AG09309 (cell line): ENCODE results near the gene FAAP100.

Experiments
- DNase-seq: peaks from one replicate; pipeline ENCODE4 v3.0.0-alpha.2; 2010; ENCODE audit warnings: low read depth
- H3K4me3 ChIP-seq: 2 replicates; pipeline ENCODE4 v1.5.1; 2011; ENCODE audit warnings: mild to moderate bottlenecking, low read depth, low read length, moderate library complexity; ENCODE audit not compliant: control insufficient read depth
- TF ChIP-seq, protein P1 (sequence below): IDR thresholded peaks from 2 replicates; pipeline ENCODE4 v1.5.1; 2011; ENCODE audit warnings: mild to moderate bottlenecking, low read depth, low read length, inconsistent platforms; ENCODE audit not compliant: insufficient read depth, control insufficient read depth; ENCODE audit errors: missing control alignments

FAAP100 gene

DNA sequence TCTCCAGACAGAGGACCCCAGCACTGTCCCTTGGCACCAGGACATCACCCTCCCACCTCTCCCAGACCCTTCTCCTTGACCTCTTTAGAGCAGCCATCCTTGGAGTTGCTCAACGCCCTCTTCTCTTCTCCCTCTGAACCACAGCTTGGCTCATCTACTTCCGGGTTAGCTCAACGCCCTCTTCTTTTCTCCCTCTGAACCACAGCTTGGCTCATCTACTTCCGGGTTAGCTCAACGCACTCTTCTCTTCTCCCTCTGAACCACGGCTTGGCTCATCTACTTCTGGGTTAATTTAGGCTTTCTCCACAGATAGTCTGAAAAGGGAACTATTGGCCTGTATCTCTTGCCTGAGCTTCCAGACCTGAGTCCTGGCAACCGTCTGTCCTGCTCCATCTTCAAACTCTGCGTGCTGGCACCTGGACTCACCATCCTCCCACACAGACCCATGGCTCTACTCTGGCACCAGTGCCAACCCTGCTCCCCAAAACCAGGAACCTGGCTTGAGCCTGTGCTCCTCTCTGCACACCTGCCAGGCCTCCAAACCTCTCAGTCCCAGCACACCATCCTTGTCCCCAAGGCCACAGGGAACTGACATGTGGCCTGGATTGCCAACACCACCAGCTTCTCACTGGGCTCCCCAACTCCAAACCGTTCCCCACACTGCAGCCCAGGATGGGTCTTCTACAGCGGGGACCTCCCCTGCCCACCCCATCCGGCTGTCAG is 25.3 kb upstream of the FAAP100 start:
- DNase-seq = no peak
- no peak overlapping the region for H3K4me3 ChIP-seq
- TF ChIP-seq, protein P1, sequence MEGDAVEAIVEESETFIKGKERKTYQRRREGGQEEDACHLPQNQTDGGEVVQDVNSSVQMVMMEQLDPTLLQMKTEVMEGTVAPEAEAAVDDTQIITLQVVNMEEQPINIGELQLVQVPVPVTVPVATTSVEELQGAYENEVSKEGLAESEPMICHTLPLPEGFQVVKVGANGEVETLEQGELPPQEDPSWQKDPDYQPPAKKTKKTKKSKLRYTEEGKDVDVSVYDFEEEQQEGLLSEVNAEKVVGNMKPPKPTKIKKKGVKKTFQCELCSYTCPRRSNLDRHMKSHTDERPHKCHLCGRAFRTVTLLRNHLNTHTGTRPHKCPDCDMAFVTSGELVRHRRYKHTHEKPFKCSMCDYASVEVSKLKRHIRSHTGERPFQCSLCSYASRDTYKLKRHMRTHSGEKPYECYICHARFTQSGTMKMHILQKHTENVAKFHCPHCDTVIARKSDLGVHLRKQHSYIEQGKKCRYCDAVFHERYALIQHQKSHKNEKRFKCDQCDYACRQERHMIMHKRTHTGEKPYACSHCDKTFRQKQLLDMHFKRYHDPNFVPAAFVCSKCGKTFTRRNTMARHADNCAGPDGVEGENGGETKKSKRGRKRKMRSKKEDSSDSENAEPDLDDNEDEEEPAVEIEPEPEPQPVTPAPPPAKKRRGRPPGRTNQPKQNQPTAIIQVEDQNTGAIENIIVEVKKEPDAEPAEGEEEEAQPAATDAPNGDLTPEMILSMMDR = no peak

DNA sequence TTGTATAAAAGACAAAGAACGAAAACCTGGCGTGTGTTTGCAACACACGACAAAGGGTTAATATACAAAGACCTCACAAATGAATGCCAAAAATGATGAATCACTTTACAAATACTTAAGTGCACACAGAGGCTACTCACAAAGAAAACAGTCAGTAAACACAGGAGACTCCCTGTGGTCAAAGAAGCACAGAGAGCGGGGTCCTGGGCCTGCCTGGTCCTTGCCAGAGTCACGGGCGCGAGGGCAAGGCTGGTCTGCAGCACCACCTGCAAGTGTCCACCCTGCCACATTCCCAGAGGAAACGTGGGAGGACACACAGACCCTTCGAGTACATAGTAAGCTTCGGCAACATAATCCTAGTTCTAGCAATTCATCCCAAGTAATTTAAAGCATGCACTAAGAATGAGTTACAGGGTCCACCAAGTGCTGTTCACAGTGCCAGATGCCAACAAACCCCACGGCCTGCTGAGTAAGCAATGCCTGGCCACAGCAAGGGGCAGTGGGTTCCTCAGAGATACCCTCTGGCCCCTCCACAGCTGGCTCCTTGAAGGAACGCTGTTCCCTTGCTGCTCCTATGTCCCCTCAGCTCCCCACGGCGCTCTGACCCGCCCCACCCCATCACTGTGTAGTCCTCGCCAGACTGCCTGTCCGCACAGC is 24.6 kb upstream of the FAAP100 start:
- H3K4me3 ChIP-seq = no peak overlapping the region
- TF ChIP-seq, protein P1 = no peak
- no peak for DNase-seq

DNA sequence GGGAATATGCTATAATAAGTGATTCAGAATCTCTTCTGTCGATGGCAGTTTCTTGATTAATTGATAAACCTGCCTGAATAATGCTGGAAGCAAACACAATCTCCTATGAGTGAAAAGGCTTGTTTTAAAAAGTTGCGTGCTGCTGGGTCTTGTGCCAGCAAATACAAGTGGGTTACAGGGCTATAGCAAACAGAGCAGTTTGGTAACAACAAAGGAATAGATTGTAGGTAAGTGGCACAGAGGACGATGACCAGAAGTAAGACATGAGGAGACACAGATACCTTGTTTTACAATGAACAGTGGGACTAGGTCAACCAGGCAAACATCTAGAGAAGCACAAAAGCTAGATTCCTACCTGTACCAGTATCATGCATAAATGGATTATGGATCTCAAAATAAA is 23.7 kb upstream of the FAAP100 start:
- TF ChIP-seq, protein P1 = no peak
- DNase-seq = no peak
- H3K4me3 ChIP-seq = no peak overlapping the region

DNA sequence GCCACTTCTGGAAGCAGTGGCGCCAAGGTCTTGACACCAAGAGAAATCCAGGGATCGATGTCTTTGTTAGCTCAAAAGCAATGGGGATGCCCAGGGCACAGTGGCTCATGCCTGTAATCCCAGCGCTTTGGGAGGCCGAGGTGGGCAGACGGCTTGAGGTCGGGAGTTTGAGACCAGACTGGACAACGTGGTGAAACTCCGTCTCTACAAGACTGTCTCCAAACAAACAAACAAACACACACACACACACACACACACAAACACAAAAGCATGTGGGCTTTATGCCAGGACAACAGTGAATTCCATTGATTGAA is 22.4 kb upstream of the FAAP100 start:
- DNase-seq = no peak
- TF ChIP-seq, protein P1 = no peak
- no peak overlapping the region for H3K4me3 ChIP-seq

DNA sequence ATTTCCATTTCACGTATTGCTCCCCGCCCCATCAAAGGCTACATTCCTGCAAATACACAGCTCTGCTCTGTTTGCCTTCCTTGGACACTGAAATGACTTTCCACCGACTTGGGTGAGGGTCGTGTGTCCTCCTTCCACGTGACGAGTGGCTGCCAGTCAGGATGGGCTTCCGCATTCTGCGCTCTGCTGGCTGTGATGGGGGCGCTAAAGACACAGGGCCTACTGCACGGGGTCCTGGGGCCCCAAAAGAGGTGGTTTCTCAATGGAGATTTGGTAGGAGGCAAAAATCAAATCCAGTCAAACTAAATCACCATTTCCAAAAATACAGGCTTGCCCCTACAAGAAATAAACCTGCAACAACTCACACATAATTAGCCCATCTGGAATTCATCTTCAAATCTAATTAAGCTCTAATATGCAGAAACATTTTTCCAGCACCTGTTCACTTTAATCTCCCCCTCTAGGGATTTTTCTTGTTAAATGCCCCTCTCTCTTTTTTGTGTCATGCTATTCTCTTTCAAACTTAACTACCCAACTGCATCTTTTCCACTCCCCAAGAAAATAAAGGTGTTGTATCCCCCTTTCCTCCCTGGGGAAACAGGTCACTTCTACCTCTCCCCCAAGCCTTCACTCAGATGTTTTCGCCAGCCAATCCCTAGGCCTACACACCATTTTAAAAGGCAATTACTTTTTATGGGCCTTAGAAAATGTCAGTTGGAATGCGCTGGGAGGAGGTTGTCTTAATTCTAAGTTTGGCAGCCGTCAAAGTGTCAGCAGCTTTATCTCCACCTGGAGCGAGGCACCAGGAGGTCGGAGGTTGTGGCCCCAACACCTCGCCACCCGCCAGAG is 21.9 kb upstream of the FAAP100 start:
- H3K4me3 ChIP-seq = no peak overlapping the region
- TF ChIP-seq, protein P1 = no peak
- no peak for DNase-seq

DNA sequence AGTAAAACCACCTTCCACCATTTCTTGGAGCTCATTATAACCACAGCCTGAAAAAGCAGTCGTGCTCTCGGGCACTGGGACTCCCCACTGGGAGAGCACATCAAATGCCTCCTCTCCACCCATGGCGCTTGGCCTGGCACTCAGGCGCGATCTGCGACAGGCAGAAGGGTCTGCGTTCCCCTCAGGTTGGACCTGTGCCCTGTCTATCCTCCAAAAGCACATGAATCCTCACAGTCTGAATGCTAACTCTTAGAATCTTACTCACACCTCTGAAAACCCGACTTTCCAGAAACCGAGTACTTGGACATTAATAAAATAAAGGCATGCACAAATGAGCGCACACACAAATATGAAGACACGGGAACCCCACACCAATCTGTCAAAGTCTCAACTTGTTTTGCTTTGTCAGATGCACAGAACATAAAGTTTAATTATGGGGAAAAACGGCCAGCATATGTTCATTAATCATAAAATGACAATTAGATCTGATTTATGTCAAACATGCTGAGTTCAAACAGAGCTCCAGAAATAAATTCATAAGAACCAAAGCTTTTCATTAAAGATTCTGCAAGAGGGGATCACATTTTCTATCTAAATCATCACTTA is 20.5 kb upstream of the FAAP100 start:
- H3K4me3 ChIP-seq = no peak overlapping the region
- DNase-seq = no peak
- TF ChIP-seq, protein P1 = no peak
